ENCODE data around the gene NR1H3.

Gene NR1H3

GRCh38 chr11:47270331-47271271 lies 12.8 kb downstream of the NR1H3 start:
- DNase-seq: no peak

GRCh38 chr11:47271328-47271727 lies 13.5 kb downstream of the NR1H3 start:
- DNase-seq: no peak

- DNase-seq: peak; percentile 11
These were observed 14.3 kb downstream of the NR1H3 start for GRCh38 chr11:47271961-47272661.

GRCh38 chr11:47272706-47273105 lies 14.9 kb downstream of the NR1H3 start:
- no peak for DNase-seq

- DNase-seq: no peak
These were observed 16.9 kb downstream of the NR1H3 start for GRCh38 chr11:47274495-47275235.

- no peak for DNase-seq
These were observed 19.1 kb downstream of the NR1H3 start for GRCh38 chr11:47276923-47277322.

- no peak for DNase-seq
These were observed 20.3 kb downstream of the NR1H3 start for GRCh38 chr11:47278058-47278457.

- DNase-seq: no peak
These were observed 21.0 kb downstream of the NR1H3 start for GRCh38 chr11:47278769-47279168.

GRCh38 chr11:47280099-47280498 lies 22.3 kb downstream of the NR1H3 start:
- DNase-seq: no peak

GRCh38 chr11:47280860-47281259 lies 23.1 kb downstream of the NR1H3 start:
- no peak for DNase-seq

- no peak for DNase-seq
These were observed 24.7 kb downstream of the NR1H3 start for GRCh38 chr11:47282462-47282861.

GRCh38 chr11:47284151-47284550 lies 26.4 kb downstream of the NR1H3 start:
- DNase-seq: no peak

- no peak for DNase-seq
These were observed 28.4 kb downstream of the NR1H3 start for GRCh38 chr11:47285969-47286770.

GRCh38 chr11:47288066-47288465 lies 30.3 kb downstream of the NR1H3 start:
- no peak for DNase-seq

- no peak for DNase-seq
These were observed 32.1 kb downstream of the NR1H3 start for GRCh38 chr11:47289856-47290255.

- DNase-seq: no peak
These were observed 37.6 kb downstream of the NR1H3 start for GRCh38 chr11:47295385-47295784.

GRCh38 chr11:47296045-47296444 lies 38.2 kb downstream of the NR1H3 start:
- DNase-seq: no peak

- DNase-seq: no peak
These were observed 41.3 kb downstream of the NR1H3 start for GRCh38 chr11:47299078-47299477.

GRCh38 chr11:47302853-47303252 lies 45.1 kb downstream of the NR1H3 start:
- DNase-seq: no peak

GRCh38 chr11:47305734-47306483 lies 48.1 kb downstream of the NR1H3 start:
- DNase-seq: no peak

- no peak for DNase-seq
These were observed 48.7 kb downstream of the NR1H3 start for GRCh38 chr11:47306484-47306844.

Measured in NCI-H446 treated with DMSO at 0.1 percent for 48 hours (cell line).